OCI-LY7 (cell line): Measurements from ENCODE around the gene STOML2.

Experiments used
- EZH2phosphoT487 ChIP-seq: fragments of 200-600 bp; sonication (generic); IDR thresholded peaks from 2 replicates; pipeline ENCODE4 v1.6.1; 2018; ENCODE audit warnings: low read depth, borderline replicate concordance, mild to moderate bottlenecking, mixed run types, antibody characterized with exemption, low read length, moderate library complexity, mixed read lengths
- TF ChIP-seq, protein P1 (sequence below): fragments of 200-600 bp; sonication (generic); conservative IDR thresholded peaks from 2 replicates; pipeline ENCODE4 v1.5.1; 2014; ENCODE audit warnings: mild to moderate bottlenecking, antibody characterized with exemption, low read length, moderate library complexity, mixed read lengths

GRCh38 chr9:35069020-35069419, 33.9 kb downstream of the STOML2 start:
- TF ChIP-seq, protein P1, sequence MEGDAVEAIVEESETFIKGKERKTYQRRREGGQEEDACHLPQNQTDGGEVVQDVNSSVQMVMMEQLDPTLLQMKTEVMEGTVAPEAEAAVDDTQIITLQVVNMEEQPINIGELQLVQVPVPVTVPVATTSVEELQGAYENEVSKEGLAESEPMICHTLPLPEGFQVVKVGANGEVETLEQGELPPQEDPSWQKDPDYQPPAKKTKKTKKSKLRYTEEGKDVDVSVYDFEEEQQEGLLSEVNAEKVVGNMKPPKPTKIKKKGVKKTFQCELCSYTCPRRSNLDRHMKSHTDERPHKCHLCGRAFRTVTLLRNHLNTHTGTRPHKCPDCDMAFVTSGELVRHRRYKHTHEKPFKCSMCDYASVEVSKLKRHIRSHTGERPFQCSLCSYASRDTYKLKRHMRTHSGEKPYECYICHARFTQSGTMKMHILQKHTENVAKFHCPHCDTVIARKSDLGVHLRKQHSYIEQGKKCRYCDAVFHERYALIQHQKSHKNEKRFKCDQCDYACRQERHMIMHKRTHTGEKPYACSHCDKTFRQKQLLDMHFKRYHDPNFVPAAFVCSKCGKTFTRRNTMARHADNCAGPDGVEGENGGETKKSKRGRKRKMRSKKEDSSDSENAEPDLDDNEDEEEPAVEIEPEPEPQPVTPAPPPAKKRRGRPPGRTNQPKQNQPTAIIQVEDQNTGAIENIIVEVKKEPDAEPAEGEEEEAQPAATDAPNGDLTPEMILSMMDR, result no peak
- no peak for TF ChIP-seq EZH2phosphoT487
